Osteoblast (primary cell): Measurements from ENCODE around the gene CAMK4. TPM values are rescaled to one million over a fixed set of nuclear protein-coding genes. Genes with fewer than 3 reads are reported as not detected.

ENCODE experiments used
- DNase-seq: peaks from one replicate; pipeline ENCODE4 v3.0.0; 2011; ENCODE audit warnings: low spot score, mixed read lengths; ENCODE audit not compliant: insufficient read length; ENCODE audit errors: missing footprints
- H2AFZ ChIP-seq: 2 replicates; pipeline ENCODE4 v1.6.0; 2011; ENCODE audit warnings: mild to moderate bottlenecking, low read length
- H3K27ac ChIP-seq: 2 replicates; pipeline ENCODE4 v1.5.1; 2011; ENCODE audit warnings: mild to moderate bottlenecking, low read depth, low read length, moderate library complexity
- H3K27me3 ChIP-seq: 2 replicates; pipeline ENCODE4 v1.6.0; 2012; ENCODE audit warnings: mild to moderate bottlenecking, control low read depth, inconsistent platforms, low read length, moderate library complexity; ENCODE audit not compliant: insufficient read depth
- H3K36me3 ChIP-seq: 2 replicates; pipeline ENCODE4 v1.5.1; 2011; ENCODE audit warnings: mild to moderate bottlenecking, low read length, control low read depth, moderate library complexity; ENCODE audit not compliant: insufficient read depth
- H3K4me1 ChIP-seq: 2 replicates; pipeline ENCODE4 v1.5.1; 2011; ENCODE audit warnings: mild to moderate bottlenecking, low read length, control low read depth, moderate library complexity; ENCODE audit not compliant: insufficient read depth
- H3K4me2 ChIP-seq: 2 replicates; pipeline ENCODE4 v1.6.0; 2011; ENCODE audit warnings: mild to moderate bottlenecking, low read length; ENCODE audit not compliant: insufficient read depth
- H3K4me3 ChIP-seq: fragments of 200-600 bp; sonication (generic); 3 replicates; pipeline ENCODE4 v1.5.1; 2012; ENCODE audit warnings: mild to moderate bottlenecking, low read length, inconsistent platforms; ENCODE audit not compliant: insufficient read depth
- H3K79me2 ChIP-seq: 2 replicates; pipeline ENCODE4 v1.6.0; 2012; ENCODE audit warnings: mild to moderate bottlenecking, low read length, control low read depth, inconsistent platforms; ENCODE audit not compliant: insufficient read depth
- H3K9me3 ChIP-seq: 2 replicates; pipeline ENCODE4 v1.5.1; 2011; ENCODE audit warnings: low read depth, low read length, control low read depth
- H4K20me1 ChIP-seq: 2 replicates; pipeline ENCODE4 v1.6.0; 2012; ENCODE audit warnings: mild to moderate bottlenecking, low read length, control low read depth; ENCODE audit not compliant: insufficient read depth
- total RNA-seq: library from RNA; depleted of rRNA; stranded (reverse); fragments of >200 nt; gene quantifications from 2 replicates; pipeline ENCODE4 v1.2.3, GENCODE V29; 2012
- TF ChIP-seq, protein P1 (sequence below): IDR thresholded peaks from 2 replicates; pipeline ENCODE4 v1.5.1; 2011; ENCODE audit warnings: mild to moderate bottlenecking, low read depth, low read length, moderate library complexity; ENCODE audit errors: extremely low read depth

CAMK4 gene
- total RNA-seq, 1 donor = 0.72 TPM

DNA sequence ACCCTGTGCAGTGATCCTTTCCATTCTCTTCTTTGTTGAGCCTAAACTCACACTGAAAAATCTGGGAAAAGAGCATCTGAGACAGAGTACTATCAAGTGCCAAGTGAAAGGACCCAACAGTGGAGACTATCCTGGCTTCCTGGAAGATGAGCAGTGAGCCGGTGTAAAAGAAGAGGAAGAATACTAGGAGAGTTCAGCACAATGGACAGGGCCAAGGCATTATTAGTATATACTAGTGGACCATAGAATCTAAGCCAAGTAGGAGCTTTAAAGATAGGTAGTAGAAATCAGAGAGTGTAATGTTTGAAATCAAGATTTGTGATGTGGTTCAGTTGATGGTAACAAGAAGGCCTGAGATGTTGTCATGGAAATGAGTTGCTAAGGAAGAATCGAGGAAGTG lies 140.8 kb downstream of the CAMK4 start:
- Histone ChIP-seq H3K27ac (no peak overlapping the region), H3K27me3 (no peaks in the 10 kb centered on the region), H3K9me3 (no peaks in the 10 kb centered on the region), H2AFZ (no peak overlapping the region), H3K4me3 (no peak overlapping the region), H4K20me1 (no peaks in the 10 kb centered on the region), H3K4me2 (no peak overlapping the region), H3K79me2 (no peaks in the 10 kb centered on the region), H3K4me1 (no peaks in the 10 kb centered on the region), H3K36me3 (no peaks in the 10 kb centered on the region)
- no peak for DNase-seq
- TF ChIP-seq, protein P1, sequence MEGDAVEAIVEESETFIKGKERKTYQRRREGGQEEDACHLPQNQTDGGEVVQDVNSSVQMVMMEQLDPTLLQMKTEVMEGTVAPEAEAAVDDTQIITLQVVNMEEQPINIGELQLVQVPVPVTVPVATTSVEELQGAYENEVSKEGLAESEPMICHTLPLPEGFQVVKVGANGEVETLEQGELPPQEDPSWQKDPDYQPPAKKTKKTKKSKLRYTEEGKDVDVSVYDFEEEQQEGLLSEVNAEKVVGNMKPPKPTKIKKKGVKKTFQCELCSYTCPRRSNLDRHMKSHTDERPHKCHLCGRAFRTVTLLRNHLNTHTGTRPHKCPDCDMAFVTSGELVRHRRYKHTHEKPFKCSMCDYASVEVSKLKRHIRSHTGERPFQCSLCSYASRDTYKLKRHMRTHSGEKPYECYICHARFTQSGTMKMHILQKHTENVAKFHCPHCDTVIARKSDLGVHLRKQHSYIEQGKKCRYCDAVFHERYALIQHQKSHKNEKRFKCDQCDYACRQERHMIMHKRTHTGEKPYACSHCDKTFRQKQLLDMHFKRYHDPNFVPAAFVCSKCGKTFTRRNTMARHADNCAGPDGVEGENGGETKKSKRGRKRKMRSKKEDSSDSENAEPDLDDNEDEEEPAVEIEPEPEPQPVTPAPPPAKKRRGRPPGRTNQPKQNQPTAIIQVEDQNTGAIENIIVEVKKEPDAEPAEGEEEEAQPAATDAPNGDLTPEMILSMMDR = no peak

DNA sequence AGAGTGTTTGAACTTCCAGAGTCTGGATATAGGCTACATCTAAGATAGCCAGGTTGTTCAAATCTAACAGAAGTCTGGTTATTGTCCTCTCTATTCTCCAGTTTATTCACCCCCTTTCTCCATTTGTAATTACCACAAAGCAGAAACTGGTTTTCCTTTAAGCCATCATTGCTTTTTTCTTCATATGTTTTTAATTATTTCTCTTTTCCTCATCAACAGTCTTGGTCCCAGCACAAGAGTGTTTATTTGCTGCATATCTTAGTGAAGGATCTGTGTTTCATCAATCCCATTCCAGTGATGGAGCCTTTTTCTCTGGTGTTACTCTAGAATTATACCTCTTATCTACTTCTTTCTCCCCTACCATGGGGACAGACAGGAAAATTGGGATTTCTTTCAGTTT lies 142.2 kb downstream of the CAMK4 start:
- DNase-seq = no peak
- Histone ChIP-seq H3K9me3 (no peaks in the 10 kb centered on the region), H4K20me1 (no peaks in the 10 kb centered on the region), H3K4me2 (no peak overlapping the region), H3K4me1 (no peaks in the 10 kb centered on the region), H3K4me3 (no peak overlapping the region), H3K79me2 (no peaks in the 10 kb centered on the region), H2AFZ (no peak overlapping the region), H3K36me3 (no peaks in the 10 kb centered on the region), H3K27ac (no peak overlapping the region), H3K27me3 (no peaks in the 10 kb centered on the region)
- TF ChIP-seq, protein P1 = no peak

DNA sequence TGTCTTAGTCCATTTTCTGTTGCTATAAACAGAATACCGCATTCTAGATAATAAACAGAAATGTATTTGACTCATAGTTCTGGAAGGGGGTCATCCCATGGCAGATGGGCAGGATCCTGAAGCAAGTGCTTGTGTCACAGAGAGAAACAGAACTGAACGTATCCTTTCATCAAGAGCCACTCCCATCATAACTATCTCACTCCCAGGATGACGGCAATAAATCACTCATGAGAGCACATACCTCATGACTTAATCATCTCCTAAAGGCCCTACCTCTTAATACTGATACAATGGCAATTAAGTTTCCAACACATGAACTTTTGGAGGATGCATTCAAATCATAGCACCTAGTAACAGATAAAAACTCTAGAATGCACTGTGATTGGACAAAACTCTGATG lies 142.9 kb downstream of the CAMK4 start:
- DNase-seq = no peak
- no peak overlapping the region for H2AFZ ChIP-seq
- TF ChIP-seq, protein P1 = no peak

DNA sequence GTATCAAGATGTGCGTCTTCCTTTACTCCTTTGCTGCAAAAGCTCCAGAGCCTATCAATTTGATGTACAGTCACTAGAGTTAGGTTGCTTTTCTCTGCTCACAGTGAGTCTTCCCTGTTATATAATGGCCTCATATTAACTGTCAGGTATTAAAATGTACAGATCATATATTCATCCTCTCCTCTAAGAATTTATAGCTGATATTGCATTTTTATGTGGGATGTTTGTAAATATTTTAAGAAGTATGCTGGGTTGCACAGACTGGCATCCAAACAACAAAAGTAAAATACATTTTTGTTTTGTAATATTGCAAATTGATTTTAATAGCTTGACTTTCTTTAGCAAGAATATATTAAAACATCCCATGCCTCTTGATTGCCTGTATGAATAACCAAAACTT lies 148.6 kb downstream of the CAMK4 start:
- no peak overlapping the region for H3K27ac ChIP-seq

More for the DNA sequence above, 142.9 kb downstream of the CAMK4 start:
- H3K27ac ChIP-seq = no peak overlapping the region
- H3K4me2 ChIP-seq = no peak overlapping the region
- no peaks in the 10 kb centered on the region for H3K4me1 ChIP-seq
- no peaks in the 10 kb centered on the region for H3K9me3 ChIP-seq
- H4K20me1 ChIP-seq = no peaks in the 10 kb centered on the region
- no peak overlapping the region for H3K4me3 ChIP-seq
- H3K27me3 ChIP-seq = no peaks in the 10 kb centered on the region
- H3K36me3 ChIP-seq = no peaks in the 10 kb centered on the region
- no peaks in the 10 kb centered on the region for H3K79me2 ChIP-seq

More for the DNA sequence above, 148.6 kb downstream of the CAMK4 start:
- Histone ChIP-seq H3K4me1 (no peaks in the 10 kb centered on the region), H3K27me3 (no peaks in the 10 kb centered on the region), H3K36me3 (no peaks in the 10 kb centered on the region), H3K79me2 (no peaks in the 10 kb centered on the region), H4K20me1 (no peaks in the 10 kb centered on the region), H2AFZ (no peak overlapping the region), H3K4me2 (no peak overlapping the region), H3K4me3 (no peak overlapping the region), H3K9me3 (no peaks in the 10 kb centered on the region)
- TF ChIP-seq, protein P1 = no peak
- no peak for DNase-seq
